GM18520 (cell line): Measurements from ENCODE around the gene MAP1LC3A.

Experiments used
- ATAC-seq: cut with Tn5 transposase; IDR thresholded peaks from one replicate; pipeline ENCODE4 v1.9.1; 2021; ENCODE audit not compliant: unreplicated experiment

The MAP1LC3A gene

DNA sequence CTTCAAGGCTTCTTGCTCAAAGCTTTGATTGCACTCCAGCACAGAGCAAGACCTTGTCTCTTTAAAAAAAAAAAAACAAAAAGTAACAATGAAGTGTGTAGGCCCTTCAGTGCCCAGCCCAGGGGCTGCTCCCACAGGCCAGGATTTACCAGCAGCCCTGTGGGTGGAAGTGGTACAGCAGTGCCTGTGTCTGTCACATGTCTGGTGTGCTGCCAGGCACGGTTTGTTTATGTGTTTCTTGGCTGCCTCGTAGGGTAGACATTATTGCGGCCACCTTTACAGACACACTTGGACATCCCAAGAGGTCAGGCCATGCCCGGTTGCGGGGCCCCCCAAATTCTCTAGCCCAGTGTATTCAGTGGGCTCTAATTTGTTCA lies 29.6 kb upstream of the MAP1LC3A start:
- no peak for ATAC-seq

- ATAC-seq, result no peak
These were observed 28.8 kb upstream of the MAP1LC3A start for GRCh38 chr20:34529742-34530141.

DNA sequence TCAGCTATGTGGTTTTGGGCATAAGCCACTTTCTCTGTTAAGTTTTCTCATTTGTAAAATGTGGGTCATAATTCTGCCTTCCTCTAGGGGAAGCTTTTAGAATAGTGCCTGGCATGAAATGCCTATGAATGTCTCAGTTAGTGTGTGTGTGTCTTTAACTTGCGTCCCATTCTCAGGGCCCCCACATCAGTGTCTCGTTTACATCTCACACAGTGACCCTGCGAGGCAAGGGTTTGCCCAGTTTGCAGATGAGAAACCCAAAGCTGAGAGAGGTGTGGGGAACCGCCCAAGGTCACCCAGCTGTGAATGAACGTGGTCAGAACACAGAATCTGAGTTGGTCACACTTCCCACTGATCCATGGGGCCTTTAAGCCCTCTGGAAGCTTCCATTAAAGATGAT lies 28.2 kb upstream of the MAP1LC3A start:
- ATAC-seq, result no peak

- ATAC-seq, result no peak
These were observed 26.8 kb upstream of the MAP1LC3A start for GRCh38 chr20:34531608-34532265.

GRCh38 chr20:34532320-34532719 lies 26.2 kb upstream of the MAP1LC3A start:
- no peak for ATAC-seq

DNA sequence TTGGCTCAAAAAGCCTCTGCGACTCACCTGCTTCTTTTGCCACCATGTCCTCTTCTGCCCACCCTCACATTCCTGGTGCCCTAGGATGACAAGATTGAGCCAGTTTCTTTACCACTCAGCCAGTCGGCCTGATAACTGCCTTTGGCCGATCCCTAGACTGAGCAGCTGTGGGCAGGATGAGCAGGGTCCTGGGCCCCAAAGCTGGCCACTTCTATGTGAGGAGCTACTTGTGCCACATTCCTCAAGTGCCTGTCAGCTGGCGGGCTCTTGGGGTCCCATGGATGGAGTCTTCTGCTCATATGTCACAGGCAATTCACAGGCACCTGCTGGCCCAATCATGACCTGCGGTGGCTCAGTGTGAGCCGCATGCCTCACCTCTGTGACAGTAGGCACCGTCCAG lies 25.8 kb upstream of the MAP1LC3A start:
- ATAC-seq, result no peak

DNA sequence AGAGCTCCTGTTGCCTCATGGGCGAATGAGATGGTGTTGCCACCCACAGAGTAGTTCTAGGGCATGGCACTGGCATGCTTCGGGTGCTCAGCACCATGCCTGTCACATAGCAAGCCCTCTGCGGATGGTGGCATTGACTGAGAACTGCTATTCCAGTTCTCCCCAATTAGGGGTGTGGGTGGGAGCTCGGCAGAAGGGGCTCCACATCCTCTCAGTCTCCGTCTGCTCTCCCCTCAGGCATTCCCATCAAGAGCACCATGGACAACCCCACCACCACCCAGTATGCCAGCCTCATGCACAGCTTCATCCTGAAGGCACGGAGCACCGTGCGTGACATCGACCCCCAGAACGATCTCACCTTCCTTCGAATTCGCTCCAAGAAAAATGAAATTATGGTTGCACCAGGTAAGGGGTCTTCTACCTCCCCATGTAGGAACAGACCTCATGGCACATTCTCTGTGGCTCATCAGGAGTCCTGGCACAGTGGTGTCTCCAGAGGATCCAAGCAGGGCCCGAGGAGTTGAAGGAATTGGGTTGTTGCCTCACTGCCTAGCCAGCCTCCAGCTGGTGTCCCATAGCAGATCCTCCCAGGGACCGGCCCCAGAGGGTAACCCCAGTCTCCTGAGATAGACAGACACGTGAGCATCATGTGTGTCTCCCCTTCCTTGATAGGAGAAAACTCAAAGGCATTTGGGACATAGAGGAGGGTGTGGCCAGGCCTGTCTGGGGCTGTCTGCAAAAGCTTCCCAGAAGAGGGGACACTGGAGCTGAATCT lies 23.9 kb upstream of the MAP1LC3A start:
- no peak for ATAC-seq

GRCh38 chr20:34535301-34535840 lies 23.1 kb upstream of the MAP1LC3A start:
- no peak for ATAC-seq

DNA sequence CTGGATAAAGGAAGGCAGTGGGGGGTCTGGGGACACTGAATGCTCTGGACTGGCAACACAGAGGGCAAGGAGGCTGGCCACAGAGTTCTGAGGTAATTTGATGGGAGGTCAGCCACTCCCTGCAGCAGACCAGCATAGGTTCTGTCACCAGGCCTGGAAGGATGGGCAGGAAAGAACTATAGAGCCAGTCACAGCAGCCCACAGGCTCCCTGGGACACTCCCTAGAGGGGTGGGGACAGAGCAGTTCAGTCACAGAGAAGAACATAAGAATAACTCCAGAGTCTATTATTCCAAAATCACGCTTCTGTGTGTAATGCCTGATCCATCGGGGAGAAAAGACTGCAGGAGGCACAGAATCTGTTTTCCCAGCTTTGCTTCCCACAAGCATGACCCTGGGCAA lies 22.7 kb upstream of the MAP1LC3A start:
- no peak for ATAC-seq

DNA sequence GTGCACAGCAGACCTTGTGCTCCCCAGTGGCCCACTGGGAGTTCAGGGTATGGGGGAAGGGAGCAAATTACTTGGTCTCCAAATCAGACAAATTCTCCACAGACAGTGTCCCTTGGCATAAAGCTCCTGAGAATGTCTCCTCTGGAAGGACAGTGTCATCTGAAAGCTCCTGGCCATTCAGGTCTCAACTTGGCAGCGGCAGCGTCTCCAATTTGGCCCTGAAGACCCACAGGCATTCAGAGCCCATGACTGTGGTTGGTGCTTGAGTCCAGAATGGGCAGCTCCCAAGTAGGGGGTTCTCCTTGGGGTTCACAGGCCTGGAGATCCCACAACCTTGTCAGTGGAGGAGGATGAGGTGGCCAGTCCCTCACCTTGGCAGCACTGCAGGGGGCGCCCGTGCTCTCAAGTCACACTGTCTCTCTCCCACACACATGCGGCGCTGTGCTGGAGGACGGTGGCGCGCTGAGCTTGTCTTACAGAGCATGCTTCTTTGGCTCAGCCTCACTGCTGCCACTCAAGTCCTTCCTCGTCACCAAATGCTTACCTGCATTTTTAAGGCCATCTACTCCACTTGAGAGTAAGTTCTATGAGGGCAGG lies 21.6 kb upstream of the MAP1LC3A start:
- ATAC-seq, result no peak

GRCh38 chr20:34537651-34538050 lies 20.9 kb upstream of the MAP1LC3A start:
- no peak for ATAC-seq

DNA sequence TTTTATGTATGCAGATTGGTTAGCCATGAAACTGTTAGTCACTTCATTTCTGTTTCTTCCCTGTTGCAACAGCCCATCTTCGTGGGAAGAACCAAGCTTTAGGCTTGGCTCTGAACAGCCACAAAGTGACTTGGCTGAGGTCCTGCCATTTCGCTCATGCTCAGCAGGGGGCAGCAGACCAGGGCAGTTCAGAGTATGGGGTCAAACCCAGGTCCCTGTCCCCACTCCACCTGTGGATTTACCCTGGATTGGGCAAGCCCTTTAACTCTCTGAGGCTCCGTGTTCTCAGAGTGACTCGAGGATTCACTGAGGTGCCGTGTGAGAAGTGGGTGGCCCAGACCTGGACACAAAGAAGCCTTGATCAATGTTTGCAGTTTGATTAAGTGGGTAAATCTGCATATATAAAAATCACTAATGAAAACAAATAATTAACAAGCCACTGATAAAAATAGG lies 19.8 kb upstream of the MAP1LC3A start:
- ATAC-seq, result no peak

GRCh38 chr20:34539756-34540155 lies 18.8 kb upstream of the MAP1LC3A start:
- no peak for ATAC-seq

GRCh38 chr20:34540596-34541263 lies 17.8 kb upstream of the MAP1LC3A start:
- ATAC-seq, result no peak

GRCh38 chr20:34541264-34541901 lies 17.1 kb upstream of the MAP1LC3A start:
- ATAC-seq, result no peak

DNA sequence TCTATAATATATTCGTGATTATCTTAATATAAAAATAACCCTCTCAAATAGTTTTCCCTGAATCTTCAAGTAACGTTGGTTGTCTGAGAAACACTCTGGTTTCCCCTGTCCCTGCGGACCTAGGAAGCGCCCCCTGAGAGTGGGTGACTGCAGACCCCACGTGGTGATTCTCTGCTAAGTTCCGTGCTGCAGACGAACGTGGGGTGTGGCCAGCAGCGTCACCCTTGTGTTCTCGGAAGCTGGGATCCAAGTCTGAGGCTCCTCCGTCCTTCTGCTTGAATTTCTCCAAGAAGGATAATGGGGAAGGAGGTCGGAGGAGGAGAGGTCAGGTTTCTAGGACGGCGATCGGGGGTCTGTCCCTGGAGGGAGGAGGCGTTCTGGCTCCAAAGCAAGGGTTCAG lies 16.6 kb upstream of the MAP1LC3A start:
- ATAC-seq, result no peak

GRCh38 chr20:34542439-34542838 lies 16.1 kb upstream of the MAP1LC3A start:
- ATAC-seq, result no peak

GRCh38 chr20:34543463-34544056 lies 15.0 kb upstream of the MAP1LC3A start:
- ATAC-seq, result no peak

DNA sequence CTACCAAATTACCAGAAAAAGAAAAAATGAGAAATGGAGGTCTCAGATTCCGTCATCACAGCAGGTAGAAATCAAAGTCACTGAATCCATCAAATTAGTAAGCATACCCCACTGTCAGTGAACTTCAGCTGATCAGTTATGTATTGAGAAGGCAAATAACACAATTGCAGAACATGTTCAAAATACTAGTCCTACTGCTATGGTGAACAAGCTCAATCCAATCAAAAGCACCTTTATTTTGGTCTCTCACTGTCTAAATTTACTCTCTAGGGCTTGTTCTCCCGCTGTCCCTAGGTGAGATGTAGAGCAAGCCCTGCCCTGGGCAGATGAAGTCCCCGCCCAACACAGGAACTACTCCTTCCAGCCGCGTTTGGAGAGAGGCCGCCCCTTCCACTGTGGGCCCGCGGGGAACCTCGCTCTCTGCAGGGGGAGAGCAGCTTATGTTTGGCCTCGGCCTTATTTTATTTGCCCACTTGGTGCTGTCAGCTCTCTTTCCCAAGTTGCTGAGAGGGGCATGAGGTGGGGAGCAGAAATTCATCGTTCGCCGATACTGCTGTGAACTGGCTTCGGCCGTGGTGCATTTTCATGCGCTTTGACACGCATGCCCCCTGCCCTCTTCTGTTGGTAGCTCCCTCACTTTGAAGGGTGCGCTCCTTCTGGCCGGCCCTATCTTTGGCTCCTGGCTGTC lies 14.3 kb upstream of the MAP1LC3A start:
- no peak for ATAC-seq

DNA sequence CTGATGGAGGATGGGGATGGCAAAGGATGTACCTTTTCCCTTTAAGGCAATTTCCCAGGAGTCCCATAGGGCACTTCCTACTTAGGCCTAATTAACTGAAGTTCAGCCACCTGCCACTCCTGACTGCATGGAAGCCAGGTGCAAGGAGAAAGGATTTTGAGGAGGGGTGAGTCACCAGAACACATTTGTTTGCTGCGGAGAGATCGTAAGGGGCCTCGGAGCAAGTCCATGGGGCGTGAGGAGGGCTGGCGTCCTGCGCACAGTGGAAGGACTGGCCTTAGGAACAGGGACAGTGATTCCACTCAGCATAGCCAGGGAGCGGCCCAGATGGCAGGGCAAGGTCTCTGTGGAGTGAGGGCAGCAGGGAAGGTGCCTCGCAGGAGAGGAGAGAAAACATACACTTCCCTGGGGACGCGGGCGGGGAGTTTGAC lies 11.8 kb upstream of the MAP1LC3A start:
- no peak for ATAC-seq
